Endodermal cell (in vitro differentiated cells): Measurements from ENCODE around the gene RIN3. TPM values are rescaled to one million over a fixed set of nuclear protein-coding genes. Genes with fewer than 3 reads are reported as not detected.

Source experiments
- DNase-seq: peaks from one replicate; pipeline ENCODE4 v3.0.0-alpha.2; 2017
- H3K27ac ChIP-seq: 2 replicates; pipeline ENCODE4 v1.5.1; 2013; ENCODE audit warnings: mild to moderate bottlenecking, low read depth, low read length, moderate library complexity
- H3K27me3 ChIP-seq: 2 replicates; pipeline ENCODE4 v1.6.1; 2013; ENCODE audit warnings: mild to moderate bottlenecking, low read length, moderate library complexity; ENCODE audit not compliant: insufficient read depth, control insufficient read depth, poor library complexity, severe bottlenecking
- H3K36me3 ChIP-seq: 2 replicates; pipeline ENCODE4 v1.7.0; 2013; ENCODE audit warnings: mild to moderate bottlenecking, low read length, moderate library complexity; ENCODE audit not compliant: control insufficient read depth, insufficient read depth
- H3K4me1 ChIP-seq: one replicate; pipeline ENCODE4 v1.7.0; 2013; ENCODE audit warnings: low read length; ENCODE audit not compliant: control insufficient read depth, insufficient read depth
- H3K4me3 ChIP-seq: 2 replicates; pipeline ENCODE4 v1.5.1; 2013; ENCODE audit warnings: mild to moderate bottlenecking, low read length, moderate library complexity
- H3K9ac ChIP-seq: 2 replicates; pipeline ENCODE4 v1.6.1; 2013; ENCODE audit warnings: mild to moderate bottlenecking, low read length, moderate library complexity; ENCODE audit not compliant: poor library complexity, severe bottlenecking; ENCODE audit errors: extremely low read depth
- H3K9me3 ChIP-seq: 2 replicates; pipeline ENCODE4 v1.6.1; 2013; ENCODE audit warnings: mild to moderate bottlenecking, low read length, moderate library complexity; ENCODE audit not compliant: control insufficient read depth
- H3K27ac Mint-ChIP-seq: 2 replicates; pipeline ENCODE4 v1.8.0; 2020; ENCODE audit warnings: mixed read lengths
- H3K27me3 Mint-ChIP-seq: 2 replicates; pipeline ENCODE4 v1.8.0; 2021; ENCODE audit warnings: mild to moderate bottlenecking, mixed read lengths; ENCODE audit not compliant: insufficient read depth
- H3K36me3 Mint-ChIP-seq: 2 replicates; pipeline ENCODE4 v1.8.0; 2020; ENCODE audit warnings: low read depth, mixed read lengths
- H3K4me1 Mint-ChIP-seq: 2 replicates; pipeline ENCODE4 v1.8.0; 2020; ENCODE audit warnings: mixed read lengths
- H3K4me3 Mint-ChIP-seq: 2 replicates; pipeline ENCODE4 v1.8.0; 2020; ENCODE audit warnings: mild to moderate bottlenecking, moderate library complexity, mixed read lengths
- H3K9me3 Mint-ChIP-seq: 2 replicates; pipeline ENCODE4 v1.8.0; 2020; ENCODE audit warnings: mild to moderate bottlenecking, mixed read lengths
- CTCF ChIP-seq: fragments of 200-600 bp; sonication (generic); conservative IDR thresholded peaks from 2 replicates; pipeline ENCODE4 v1.5.0; 2021; ENCODE audit warnings: antibody characterized with exemption, mild to moderate bottlenecking
- WGBS, 2 experiments: methylation state at CpG; one replicate each; pipeline versions ENCODE4 v1.1.5 to v1.1.7; 2013; ENCODE audit warnings: missing lambda C conversion rate in 2 of 2, mixed read lengths in 1 of 2; ENCODE audit not compliant: insufficient coverage in 1 of 2, insufficient read length in 1 of 2; 5-methylcytosine and 5-hydroxymethylcytosine counted together
- total RNA-seq, 2 donors: library from RNA; stranded (reverse); fragmentation: NEBNext Ultra II Directional in 1 of 2; extraction: Animal tissue kit (Norgen Biotek cat#: 25700) in 1 of 2; gene quantifications; 2 replicates in 1 of 2; 3 replicates in 1 of 2; pipeline ENCODE4 v1.2.1, GENCODE V29; 2021

Gene RIN3
- total RNA-seq, 2 donors from 2014 or later: 5.2 to 6.0 TPM

- Mint-ChIP-seq H3K27ac (no peak overlapping the region), H3K4me1 (no peaks in the 10 kb centered on the region), H3K4me3 (no peak overlapping the region), H3K27me3 (no peaks in the 10 kb centered on the region), H3K9me3 (peaks cover 35% of the 10 kb centered on the region), H3K36me3 (no peaks in the 10 kb centered on the region)
- Histone ChIP-seq H3K27me3 (no peaks in the 10 kb centered on the region), H3K9me3 (peaks cover 32% of the 10 kb centered on the region), H3K4me3 (no peak overlapping the region), H3K9ac (no peak overlapping the region), H3K27ac (no peak overlapping the region), H3K36me3 (no peaks in the 10 kb centered on the region), H3K4me1 (no peaks in the 10 kb centered on the region)
- TF ChIP-seq CTCF: no peak
- DNase-seq: no peak
- 85% methylated on average over 3 of the region's 3 CpGs; no CpG with 5 or more reads in 1 of the 2 experiments for WGBS, 2 experiments
Measured at GRCh38 chr14:92626041-92626440, 112.5 kb downstream of the RIN3 start.

GRCh38 chr14:92627707-92628215, 114.2 kb downstream of the RIN3 start:
- Histone ChIP-seq H3K36me3 (no peaks in the 10 kb centered on the region), H3K4me3 (no peak overlapping the region), H3K27me3 (no peaks in the 10 kb centered on the region), H3K9ac (no peak overlapping the region), H3K27ac (no peak overlapping the region), H3K9me3 (peaks cover 19% of the 10 kb centered on the region), H3K4me1 (no peaks in the 10 kb centered on the region)
- no peak for TF ChIP-seq CTCF
- Mint-ChIP-seq H3K4me3 (no peak overlapping the region), H3K4me1 (no peaks in the 10 kb centered on the region), H3K9me3 (peaks cover 25% of the 10 kb centered on the region), H3K27ac (no peak overlapping the region), H3K36me3 (no peaks in the 10 kb centered on the region), H3K27me3 (peaks cover 2% of the 10 kb centered on the region)
- DNase-seq: peak; percentile 81
- WGBS, 2 experiments: 91 to 95% methylated on average over 7 of the region's 7 CpGs

- Histone ChIP-seq H3K27ac (no peak overlapping the region), H3K9ac (no peak overlapping the region), H3K4me3 (no peak overlapping the region), H3K27me3 (no peaks in the 10 kb centered on the region), H3K9me3 (peaks cover 17% of the 10 kb centered on the region), H3K4me1 (no peaks in the 10 kb centered on the region), H3K36me3 (no peaks in the 10 kb centered on the region)
- H3K4me1 Mint-ChIP-seq: no peaks in the 10 kb centered on the region
- H3K27ac Mint-ChIP-seq: no peak overlapping the region
- H3K4me3 Mint-ChIP-seq: no peak overlapping the region
- H3K9me3 Mint-ChIP-seq: peaks cover 18% of the 10 kb centered on the region
- 50 to 74% methylated on average over 2 of the region's 2 CpGs for WGBS, 2 experiments
- TF ChIP-seq CTCF: no peak
- H3K36me3 Mint-ChIP-seq: no peaks in the 10 kb centered on the region
- no peak for DNase-seq
- H3K27me3 Mint-ChIP-seq: peaks cover 4% of the 10 kb centered on the region
Measured at GRCh38 chr14:92628636-92629035, 115.1 kb downstream of the RIN3 start.
